ENCODE measurements around the gene CPT1A. TPM values are rescaled to one million over a fixed set of nuclear protein-coding genes. Genes with fewer than 3 reads are reported as not detected.

The CPT1A gene
- total RNA-seq, 2 experiments from 2014 or later = 11.3 to 13.2 TPM

- no peaks in the 10 kb centered on the region for H3K36me3 ChIP-seq (ENCODE audit: insufficient read depth, low read length)
- H3K4me1 ChIP-seq (ENCODE audit: insufficient read depth, low read length) = peaks cover 8% of the 10 kb centered on the region
- DNase-seq (no peak), ATAC-seq (ENCODE audit: poor library complexity) (no peak)
- H3K9me3 ChIP-seq (ENCODE audit: control insufficient read depth in 1 of 2, insufficient read depth in 1 of 2, low read length in 2 of 2) = peaks cover 4 to 7% of the 10 kb centered on the region in 2 experiments
- H3K27me3 ChIP-seq (ENCODE audit: control insufficient read depth in 1 of 2, insufficient read depth in 2 of 2, low read length in 2 of 2) = peaks cover 3 to 11% of the 10 kb centered on the region in 2 experiments
- TF ChIP-seq CTCF (IDR thresholded peaks at IDR 0.05) = no peak
- no peak overlapping the region for H3K27ac ChIP-seq (ENCODE audit: low read depth in 1 of 2, low read length in 2 of 2)
- H3K4me1 Mint-ChIP-seq (ENCODE audit: low read depth) = peaks cover 19% of the 10 kb centered on the region
- no peak overlapping the region for H3K27ac Mint-ChIP-seq
- CTCF ChIA-PET = no interaction called here
- H3K4me3 ChIP-seq (ENCODE audit: low read length) = no peak overlapping the region
- H3K9me3 Mint-ChIP-seq = no peaks in the 10 kb centered on the region
- H3K36me3 Mint-ChIP-seq (ENCODE audit: low read depth) = no peaks in the 10 kb centered on the region
- POLR2A ChIA-PET = no interaction called here
- intact Hi-C loops (cut with DNase I, micrococcal nuclease) = no loop called here
- H3K27me3 Mint-ChIP-seq = peaks cover 31% of the 10 kb centered on the region
- no peak overlapping the region for H3K4me3 Mint-ChIP-seq
These were observed 26.6 kb upstream of the CPT1A start for GRCh38 chr11:68868221-68868835.

- peaks cover 8% of the 10 kb centered on the region for H3K4me1 ChIP-seq (ENCODE audit: insufficient read depth, low read length)
- Mint-ChIP-seq H3K36me3 (ENCODE audit: low read depth) (no peaks in the 10 kb centered on the region), H3K27me3 (peaks cover 31% of the 10 kb centered on the region), H3K27ac (no peak overlapping the region), H3K9me3 (no peaks in the 10 kb centered on the region), H3K4me3 (no peak overlapping the region), H3K4me1 (ENCODE audit: low read depth) (peaks cover 19% of the 10 kb centered on the region)
- H3K36me3 ChIP-seq (ENCODE audit: insufficient read depth, low read length) = no peaks in the 10 kb centered on the region
- ChIA-PET POLR2A (no interaction called here), CTCF (no interaction called here)
- no peak for DNase-seq
- no peak for ATAC-seq (ENCODE audit: poor library complexity)
- intact Hi-C loops (cut with DNase I, micrococcal nuclease) = no loop called here
- peaks cover 4 to 7% of the 10 kb centered on the region in 2 experiments for H3K9me3 ChIP-seq (ENCODE audit: control insufficient read depth in 1 of 2, insufficient read depth in 1 of 2, low read length in 2 of 2)
- H3K27ac ChIP-seq (ENCODE audit: low read depth in 1 of 2, low read length in 2 of 2) = no peak overlapping the region
- H3K4me3 ChIP-seq (ENCODE audit: low read length) = no peak overlapping the region
- peaks cover 3 to 11% of the 10 kb centered on the region in 2 experiments for H3K27me3 ChIP-seq (ENCODE audit: control insufficient read depth in 1 of 2, insufficient read depth in 2 of 2, low read length in 2 of 2)
- no peak for TF ChIP-seq CTCF (IDR thresholded peaks at IDR 0.05)
These were observed 25.4 kb upstream of the CPT1A start for GRCh38 chr11:68867066-68867465.

- H3K27ac Mint-ChIP-seq = no peak overlapping the region
- H3K4me3 ChIP-seq (ENCODE audit: low read length) = no peak overlapping the region
- no peaks in the 10 kb centered on the region for H3K9me3 Mint-ChIP-seq
- peaks cover 4 to 7% of the 10 kb centered on the region in 2 experiments for H3K9me3 ChIP-seq (ENCODE audit: control insufficient read depth in 1 of 2, insufficient read depth in 1 of 2, low read length in 2 of 2)
- CTCF ChIA-PET = no interaction called here
- no peaks in the 10 kb centered on the region for H3K36me3 ChIP-seq (ENCODE audit: insufficient read depth, low read length)
- POLR2A ChIA-PET = interaction anchor here (0.6 kb wide), 1 partner anchor 28 kb away, joined by 3 read pairs; no protein-coding TSS in a partner anchor
- peaks cover 8% of the 10 kb centered on the region for H3K4me1 ChIP-seq (ENCODE audit: insufficient read depth, low read length)
- no peak for TF ChIP-seq CTCF (IDR thresholded peaks at IDR 0.05)
- no peak for DNase-seq
- ATAC-seq (ENCODE audit: poor library complexity) = no peak
- H3K27ac ChIP-seq (ENCODE audit: low read depth in 1 of 2, low read length in 2 of 2) = no peak overlapping the region
- H3K27me3 Mint-ChIP-seq = peaks cover 18% of the 10 kb centered on the region
- intact Hi-C loops (cut with DNase I, micrococcal nuclease) = no loop called here
- peaks cover 16% of the 10 kb centered on the region for H3K4me1 Mint-ChIP-seq (ENCODE audit: low read depth)
- no peaks in the 10 kb centered on the region for H3K36me3 Mint-ChIP-seq (ENCODE audit: low read depth)
- peaks cover 3 to 6% of the 10 kb centered on the region in 2 experiments for H3K27me3 ChIP-seq (ENCODE audit: control insufficient read depth in 1 of 2, insufficient read depth in 2 of 2, low read length in 2 of 2)
- no peak overlapping the region for H3K4me3 Mint-ChIP-seq
These were observed 23.5 kb upstream of the CPT1A start for GRCh38 chr11:68865241-68865640.
